Cardiac muscle cell (in vitro differentiated cells and primary cell): ENCODE measurements around the gene TCHHL1. TPM values are rescaled to one million over a fixed set of nuclear protein-coding genes. Genes with fewer than 3 reads are reported as not detected.
A peak's percentile ranks its signal among the peaks of the same experiment; 100 is the strongest.

ENCODE experiments used
- DNase-seq, 2 donors: peaks; one replicate each; pipeline versions ENCODE4 v3.0.0 to v3.0.0-alpha.2; 2010 to 2017; ENCODE audit warnings: low read depth in 1 of 2, low spot score in 1 of 2
- H3K27ac ChIP-seq: fragments of 200-600 bp; sonication (generic); 2 replicates; pipeline ENCODE4 v1.5.1; 2016
- H3K27me3 ChIP-seq: fragments of 200-600 bp; sonication (generic); 2 replicates; pipeline ENCODE4 v1.6.0; 2016; ENCODE audit warnings: control low read depth
- H3K36me3 ChIP-seq: fragments of 200-600 bp; sonication (generic); 2 replicates; pipeline ENCODE4 v1.5.1; 2016; ENCODE audit warnings: control low read depth
- H3K4me1 ChIP-seq: fragments of 200-600 bp; sonication (generic); 2 replicates; pipeline ENCODE4 v1.8.1; 2017; ENCODE audit warnings: low read depth, mild to moderate bottlenecking, mixed run types
- H3K4me3 ChIP-seq: fragments of 200-600 bp; sonication (generic); 2 replicates; pipeline ENCODE4 v1.5.1; 2016; ENCODE audit warnings: mild to moderate bottlenecking
- H3K9me3 ChIP-seq: fragments of 200-600 bp; sonication (generic); 2 replicates; pipeline ENCODE4 v1.5.1; 2017; ENCODE audit warnings: low read depth, mild to moderate bottlenecking, control low read depth
- polyA plus RNA-seq: library from polyadenylated mRNA; unstranded; fragments of >200 nt; fragmentation: Nextera tagmentation; extraction: Ambion mirVana; gene quantifications from 2 replicates; pipeline ENCODE4 v1.2.1, GENCODE V29; 2016
- total RNA-seq: library from RNA; depleted of rRNA; stranded (reverse); fragments of >200 nt; gene quantifications from 2 replicates; pipeline ENCODE4 v1.2.3, GENCODE V29; 2016
- TF ChIP-seq, protein P1 (sequence below): IDR thresholded peaks from 2 replicates; pipeline ENCODE4 v1.5.1; 2012; ENCODE audit warnings: low read depth, mild to moderate bottlenecking, low read length

TCHHL1 gene
- total and polyA plus RNA-seq, 2 experiments from 2014 or later = not detected

DNA sequence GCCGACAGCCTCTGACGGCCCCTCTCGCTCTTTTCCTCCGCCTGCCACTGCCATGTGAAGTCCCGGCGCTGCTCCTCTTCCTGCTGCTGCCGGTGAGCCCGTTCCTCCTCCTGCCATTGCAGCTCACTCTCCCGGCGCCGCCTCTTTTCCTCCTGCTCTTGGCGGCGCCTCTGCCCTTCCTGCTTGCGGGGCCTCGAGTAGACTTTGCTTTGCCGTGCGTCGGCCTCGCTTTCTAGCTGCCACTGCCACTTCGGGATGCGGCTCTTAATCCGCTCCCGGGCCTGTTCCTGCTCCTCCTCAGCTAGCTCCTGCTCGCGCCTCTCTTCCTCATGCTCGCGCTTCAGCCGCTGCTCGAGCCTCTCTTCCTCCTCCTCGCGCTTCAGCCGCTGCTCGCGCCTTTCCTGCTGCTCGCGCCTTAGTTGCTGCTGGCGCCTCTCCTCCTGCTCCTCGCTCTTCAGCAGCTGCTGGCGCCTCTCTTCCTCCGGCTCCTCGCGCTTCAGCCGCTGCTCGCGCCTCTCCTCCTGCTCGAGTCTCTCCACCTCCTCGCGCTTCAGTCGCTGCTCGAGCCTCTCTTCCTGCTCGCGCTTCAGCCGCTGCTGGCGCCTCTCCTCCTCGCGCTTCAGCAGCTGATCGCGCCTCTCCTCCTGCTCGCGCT, 22.1 kb upstream of the TCHHL1 start:
- Histone ChIP-seq H3K9me3 (no peaks in the 10 kb centered on the region), H3K27ac (no peak overlapping the region), H3K36me3 (no peaks in the 10 kb centered on the region), H3K27me3 (peaks cover 83% of the 10 kb centered on the region), H3K4me1 (no peaks in the 10 kb centered on the region), H3K4me3 (no peak overlapping the region)
- DNase-seq = peak in 1 of 2 donors; percentile 61
- TF ChIP-seq, protein P1, sequence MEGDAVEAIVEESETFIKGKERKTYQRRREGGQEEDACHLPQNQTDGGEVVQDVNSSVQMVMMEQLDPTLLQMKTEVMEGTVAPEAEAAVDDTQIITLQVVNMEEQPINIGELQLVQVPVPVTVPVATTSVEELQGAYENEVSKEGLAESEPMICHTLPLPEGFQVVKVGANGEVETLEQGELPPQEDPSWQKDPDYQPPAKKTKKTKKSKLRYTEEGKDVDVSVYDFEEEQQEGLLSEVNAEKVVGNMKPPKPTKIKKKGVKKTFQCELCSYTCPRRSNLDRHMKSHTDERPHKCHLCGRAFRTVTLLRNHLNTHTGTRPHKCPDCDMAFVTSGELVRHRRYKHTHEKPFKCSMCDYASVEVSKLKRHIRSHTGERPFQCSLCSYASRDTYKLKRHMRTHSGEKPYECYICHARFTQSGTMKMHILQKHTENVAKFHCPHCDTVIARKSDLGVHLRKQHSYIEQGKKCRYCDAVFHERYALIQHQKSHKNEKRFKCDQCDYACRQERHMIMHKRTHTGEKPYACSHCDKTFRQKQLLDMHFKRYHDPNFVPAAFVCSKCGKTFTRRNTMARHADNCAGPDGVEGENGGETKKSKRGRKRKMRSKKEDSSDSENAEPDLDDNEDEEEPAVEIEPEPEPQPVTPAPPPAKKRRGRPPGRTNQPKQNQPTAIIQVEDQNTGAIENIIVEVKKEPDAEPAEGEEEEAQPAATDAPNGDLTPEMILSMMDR = no peak

DNA sequence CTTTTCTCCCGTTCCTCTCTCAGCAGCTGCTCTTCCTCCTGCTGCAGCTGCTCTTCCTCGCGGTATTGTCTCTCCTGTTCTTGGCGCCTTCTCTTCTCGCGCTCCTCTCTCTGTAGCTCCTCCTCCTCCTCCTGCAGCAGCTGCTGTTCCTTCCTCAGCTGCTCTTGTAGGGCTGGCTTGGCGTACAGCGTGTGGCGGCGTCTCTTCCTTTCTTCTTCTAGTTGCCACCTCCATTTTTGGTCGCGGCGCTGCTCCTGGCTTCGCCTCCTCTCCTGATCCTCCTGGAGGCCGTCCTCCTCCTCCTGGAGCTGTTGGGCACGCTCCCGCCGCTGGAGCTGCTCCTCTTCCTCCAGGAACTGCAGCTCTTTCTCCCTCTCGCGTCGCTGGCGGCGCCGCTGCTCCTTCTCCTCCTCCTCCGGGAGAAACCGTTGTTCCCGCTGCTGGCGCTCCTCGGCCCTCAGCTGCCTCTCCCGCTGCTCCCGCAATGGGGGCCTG, 21.5 kb upstream of the TCHHL1 start:
- Histone ChIP-seq H3K4me3 (no peak overlapping the region), H3K27me3 (peaks cover 83% of the 10 kb centered on the region), H3K4me1 (no peaks in the 10 kb centered on the region), H3K27ac (no peak overlapping the region), H3K36me3 (no peaks in the 10 kb centered on the region), H3K9me3 (no peaks in the 10 kb centered on the region)
- DNase-seq = peak in 1 of 2 donors; percentile 60
- TF ChIP-seq, protein P1 = no peak

- TF ChIP-seq, protein P1 = no peak
- Histone ChIP-seq H3K9me3 (no peaks in the 10 kb centered on the region), H3K36me3 (no peaks in the 10 kb centered on the region), H3K4me3 (no peak overlapping the region), H3K27me3 (peaks cover 83% of the 10 kb centered on the region), H3K4me1 (no peaks in the 10 kb centered on the region), H3K27ac (no peak overlapping the region)
- DNase-seq = no peak
Measured at GRCh38 chr1:152109998-152110294, 21.1 kb upstream of the TCHHL1 start.

- H3K4me3 ChIP-seq = no peak overlapping the region
- no peak overlapping the region for H3K27ac ChIP-seq
- DNase-seq = no peak
- TF ChIP-seq, protein P1 = no peak
- no peaks in the 10 kb centered on the region for H3K9me3 ChIP-seq
- no peaks in the 10 kb centered on the region for H3K4me1 ChIP-seq
- no peaks in the 10 kb centered on the region for H3K36me3 ChIP-seq
- peaks cover 80% of the 10 kb centered on the region for H3K27me3 ChIP-seq
Measured at GRCh38 chr1:152109231-152109997, 20.6 kb upstream of the TCHHL1 start.

DNA sequence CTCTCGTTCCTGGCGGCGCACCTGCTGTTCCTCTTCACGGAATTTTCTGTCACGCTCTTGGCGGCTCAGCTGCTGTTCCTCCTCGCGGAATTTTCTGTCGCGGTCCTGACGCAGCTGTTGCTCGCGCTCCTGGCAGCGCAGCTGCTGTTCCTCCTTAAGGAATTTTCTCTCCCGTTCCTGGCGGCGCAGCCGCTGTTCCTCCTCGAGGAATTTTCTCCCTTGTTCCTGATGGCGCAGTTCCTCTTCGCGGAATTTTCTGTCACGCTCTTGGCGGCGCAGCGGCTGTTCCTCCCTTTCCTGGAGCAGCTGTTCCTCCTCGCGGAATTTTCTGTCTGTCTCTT, 20.0 kb upstream of the TCHHL1 start:
- Histone ChIP-seq H3K36me3 (no peaks in the 10 kb centered on the region), H3K4me1 (no peaks in the 10 kb centered on the region), H3K27me3 (peaks cover 76% of the 10 kb centered on the region), H3K27ac (no peak overlapping the region), H3K9me3 (no peaks in the 10 kb centered on the region), H3K4me3 (no peak overlapping the region)
- TF ChIP-seq, protein P1 = no peak
- DNase-seq = no peak
